Bronchial epithelial cell (primary cell): ENCODE results near the gene CNTNAP4. TPM values are rescaled to one million over a fixed set of nuclear protein-coding genes. Genes with fewer than 3 reads are reported as not detected.
A peak's percentile ranks its signal among the peaks of the same experiment; 100 is the strongest.

Experiments
- DNase-seq: peaks from one replicate; pipeline ENCODE4 v3.0.0-alpha.2; 2010; ENCODE audit warnings: low read depth
- FAIRE-seq: peaks from 2 replicates; lab custom pipeline; 2011; peaks lifted over from hg19 to GRCh38; lab: Jason Lieb, UNC
- H3K27me3 ChIP-seq: 2 replicates; pipeline ENCODE4 v1.5.1; 2011; ENCODE audit warnings: low read length; ENCODE audit not compliant: control insufficient read depth, insufficient read depth
- H3K36me3 ChIP-seq: 2 replicates; pipeline ENCODE4 v1.5.1; 2011; ENCODE audit warnings: low read length; ENCODE audit not compliant: control insufficient read depth, insufficient read depth
- H3K4me3 ChIP-seq: 2 replicates; pipeline ENCODE4 v1.5.1; 2011; ENCODE audit warnings: mild to moderate bottlenecking, low read depth, low read length, control low read depth
- total RNA-seq: library from RNA; depleted of rRNA; stranded (reverse); fragments of >200 nt; gene quantifications from 2 replicates; pipeline ENCODE4 v1.2.1, GENCODE V29; 2014
- TF ChIP-seq, protein P1 (sequence below): IDR thresholded peaks from 2 replicates; pipeline ENCODE4 v1.5.1; 2011; ENCODE audit warnings: mild to moderate bottlenecking, moderate library complexity, low read length, control low read depth, inconsistent platforms; ENCODE audit not compliant: insufficient read depth, severe bottlenecking

The CNTNAP4 gene
- total RNA-seq, 1 donor from 2014 or later, result not detected

DNA sequence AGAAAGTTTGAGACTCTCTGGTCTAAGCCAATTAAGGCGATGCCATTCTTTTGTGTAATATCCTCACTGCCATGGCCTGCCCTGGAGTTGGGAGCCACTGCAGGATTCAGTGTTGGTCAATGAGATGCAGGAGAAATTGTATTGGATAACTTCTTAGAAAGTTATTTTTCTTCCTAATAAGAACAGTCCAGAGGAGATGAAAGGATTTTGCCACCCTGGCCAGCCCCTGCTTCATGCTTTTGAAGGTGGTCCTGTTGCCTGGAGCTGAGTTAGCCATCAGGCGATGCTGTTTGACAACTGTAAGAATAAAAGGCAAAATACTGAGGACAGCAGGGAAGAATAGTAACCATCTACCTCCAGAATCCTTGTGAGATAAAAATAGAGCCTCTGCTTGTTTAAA, 35.4 kb upstream of the CNTNAP4 start:
- Histone ChIP-seq H3K36me3 (no peaks in the 10 kb centered on the region), H3K27me3 (no peaks in the 10 kb centered on the region), H3K4me3 (no peak overlapping the region)
- TF ChIP-seq, protein P1, sequence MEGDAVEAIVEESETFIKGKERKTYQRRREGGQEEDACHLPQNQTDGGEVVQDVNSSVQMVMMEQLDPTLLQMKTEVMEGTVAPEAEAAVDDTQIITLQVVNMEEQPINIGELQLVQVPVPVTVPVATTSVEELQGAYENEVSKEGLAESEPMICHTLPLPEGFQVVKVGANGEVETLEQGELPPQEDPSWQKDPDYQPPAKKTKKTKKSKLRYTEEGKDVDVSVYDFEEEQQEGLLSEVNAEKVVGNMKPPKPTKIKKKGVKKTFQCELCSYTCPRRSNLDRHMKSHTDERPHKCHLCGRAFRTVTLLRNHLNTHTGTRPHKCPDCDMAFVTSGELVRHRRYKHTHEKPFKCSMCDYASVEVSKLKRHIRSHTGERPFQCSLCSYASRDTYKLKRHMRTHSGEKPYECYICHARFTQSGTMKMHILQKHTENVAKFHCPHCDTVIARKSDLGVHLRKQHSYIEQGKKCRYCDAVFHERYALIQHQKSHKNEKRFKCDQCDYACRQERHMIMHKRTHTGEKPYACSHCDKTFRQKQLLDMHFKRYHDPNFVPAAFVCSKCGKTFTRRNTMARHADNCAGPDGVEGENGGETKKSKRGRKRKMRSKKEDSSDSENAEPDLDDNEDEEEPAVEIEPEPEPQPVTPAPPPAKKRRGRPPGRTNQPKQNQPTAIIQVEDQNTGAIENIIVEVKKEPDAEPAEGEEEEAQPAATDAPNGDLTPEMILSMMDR, result no peak
- no peak for FAIRE-seq
- no peak for DNase-seq

DNA sequence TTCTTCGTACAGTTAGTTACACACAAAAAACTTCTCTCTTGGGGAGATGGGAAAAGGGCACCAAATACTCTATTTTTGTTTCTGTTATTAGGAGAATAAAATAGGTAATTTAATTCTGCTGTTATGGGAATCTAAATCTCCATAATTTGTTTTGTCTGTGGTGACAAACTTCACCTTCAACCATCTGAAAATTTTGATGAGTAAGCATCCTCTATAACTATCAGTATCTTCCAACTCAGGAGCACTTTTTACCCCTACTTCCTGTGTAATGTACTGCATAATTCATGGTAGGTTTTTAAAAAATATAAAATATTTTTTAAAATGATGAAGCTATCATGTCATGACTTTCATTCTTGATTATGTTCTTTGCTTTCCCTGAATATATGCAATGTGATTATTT, 33.6 kb upstream of the CNTNAP4 start:
- TF ChIP-seq, protein P1, result no peak
- FAIRE-seq (no peak), DNase-seq (no peak)
- no peak overlapping the region for H3K4me3 ChIP-seq
- no peaks in the 10 kb centered on the region for H3K36me3 ChIP-seq
- no peaks in the 10 kb centered on the region for H3K27me3 ChIP-seq

DNA sequence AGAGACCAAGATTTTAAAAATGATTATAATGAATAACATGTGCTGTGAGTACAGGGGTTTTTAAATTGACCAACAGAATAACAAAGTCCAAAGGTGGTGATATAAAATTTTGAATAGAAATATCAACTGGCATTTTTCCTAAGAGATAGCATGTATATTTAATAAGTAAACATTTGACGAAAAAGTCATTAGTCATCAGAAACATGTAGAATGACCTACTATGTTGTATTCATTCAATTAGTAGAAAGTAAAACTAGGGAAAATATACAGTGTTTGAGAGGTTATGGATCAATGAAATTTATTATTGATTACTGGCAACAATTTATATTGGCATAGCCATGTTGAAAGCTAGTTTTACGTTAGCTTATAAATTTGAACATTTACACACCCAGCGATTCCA, 30.6 kb upstream of the CNTNAP4 start:
- FAIRE-seq, result no peak
- no peaks in the 10 kb centered on the region for H3K36me3 ChIP-seq
- no peaks in the 10 kb centered on the region for H3K27me3 ChIP-seq
- TF ChIP-seq, protein P1, result no peak
- no peak for DNase-seq
- H3K4me3 ChIP-seq, result no peak overlapping the region

DNA sequence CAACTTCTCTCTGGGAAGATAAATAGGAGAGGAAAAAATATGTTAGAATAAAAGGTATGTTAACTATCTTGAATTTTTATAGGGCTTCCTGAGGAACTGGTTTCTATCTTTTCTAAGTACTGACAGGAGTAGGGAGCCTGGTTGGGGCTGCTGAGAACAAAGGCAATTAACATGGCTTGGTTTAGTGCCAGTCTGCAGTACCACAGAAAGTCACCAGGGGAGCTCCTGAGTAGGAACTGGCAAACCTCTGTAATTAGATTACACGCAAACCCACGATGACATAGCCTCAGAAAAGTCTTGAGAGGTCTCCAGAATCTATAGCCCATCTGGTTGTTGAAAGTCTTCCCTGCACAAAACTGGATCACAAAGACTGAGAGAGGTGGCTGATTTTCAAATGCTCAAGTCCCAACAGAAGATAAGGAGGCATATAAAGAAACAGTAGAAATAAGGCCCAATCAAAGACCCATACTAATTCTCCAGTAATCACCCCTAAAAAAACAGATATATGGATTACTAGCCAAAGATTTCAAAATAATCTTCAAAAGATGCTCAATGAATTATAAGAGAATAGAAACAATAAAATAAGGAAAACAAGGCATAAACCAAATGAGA, 11.7 kb upstream of the CNTNAP4 start:
- DNase-seq (peak; percentile 11), FAIRE-seq (no peak)

DNA sequence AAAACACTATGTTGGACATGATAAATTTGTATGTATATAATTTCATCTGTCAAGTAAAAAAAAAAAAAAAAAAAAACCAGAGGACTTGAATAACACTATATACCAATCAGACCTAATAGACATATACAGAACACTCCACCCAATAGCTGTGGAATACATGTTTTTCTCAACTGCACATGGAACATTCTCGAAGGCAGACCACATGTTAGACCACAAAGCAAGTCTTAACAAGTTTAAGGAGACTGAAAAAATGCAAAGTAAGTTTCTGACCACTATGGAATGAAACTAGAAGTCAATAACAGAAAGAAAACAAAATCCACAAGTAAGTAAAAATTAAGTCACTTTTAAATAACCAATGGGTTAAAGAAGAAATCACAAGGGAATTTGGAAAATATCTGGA, 8.4 kb upstream of the CNTNAP4 start:
- FAIRE-seq (no peak), DNase-seq (peak; percentile 2)
- Histone ChIP-seq H3K4me3 (no peak overlapping the region), H3K27me3 (no peaks in the 10 kb centered on the region), H3K36me3 (no peaks in the 10 kb centered on the region)
- TF ChIP-seq, protein P1, result no peak

More for the DNA sequence above, 11.7 kb upstream of the CNTNAP4 start:
- no peaks in the 10 kb centered on the region for H3K36me3 ChIP-seq
- TF ChIP-seq, protein P1, result peak; percentile 46
- no peaks in the 10 kb centered on the region for H3K27me3 ChIP-seq
- H3K4me3 ChIP-seq, result no peak overlapping the region
